Esophagus muscularis mucosa (tissue), 4 donors: ENCODE results near the gene STK17A.
A peak's percentile ranks its signal among the peaks of the same experiment; 100 is the strongest.

ENCODE experiments used
- CTCF ChIP-seq, 3 experiments: fragments of 200-600 bp in 2 of 3; fragments of 450-650 bp in 1 of 3; sonication (generic) in 2 of 3; IDR thresholded peaks; one replicate each; pipeline ENCODE4 v1.5.1; 2017 to 2019; ENCODE audit warnings: antibody characterized with exemption in 3 of 3, mild to moderate bottlenecking in 2 of 3, moderate library complexity in 1 of 3
- EP300 ChIP-seq: sonication (generic); formaldehyde crosslinking; IDR thresholded peaks from one replicate; pipeline ENCODE4 v1.6.1; 2017; ENCODE audit warnings: antibody characterized with exemption
- POLR2A ChIP-seq: fragments of 450-650 bp; IDR thresholded peaks from one replicate; pipeline ENCODE4 v1.6.1; 2017; ENCODE audit warnings: antibody characterized with exemption, moderate library complexity, mild to moderate bottlenecking, low read depth
- POLR2AphosphoS5 ChIP-seq, 2 donors: sonication (generic); formaldehyde crosslinking; IDR thresholded peaks; one replicate each; pipeline ENCODE4 v1.6.1; 2017; ENCODE audit warnings: antibody characterized with exemption in 2 of 2

GRCh38 chr7:43583424-43584194 is 701 bp downstream of the STK17A start:
- TF ChIP-seq CTCF (IDR thresholded peaks at IDR 0.05) (peak in 1 of 3 experiments; percentile 6), POLR2A (no peak), EP300 (no peak), POLR2AphosphoS5 (IDR thresholded peaks at IDR 0.05) (peak in 1 of 2 donors; percentile 14)
